GM19328 (cell line): Measurements from ENCODE around the gene DPF3.

Experiments used
- ATAC-seq: cut with Tn5 transposase; IDR thresholded peaks from one replicate; pipeline ENCODE4 v1.9.1; 2021; ENCODE audit warnings: mild to moderate bottlenecking, moderate library complexity; ENCODE audit not compliant: unreplicated experiment

Gene DPF3

GRCh38 chr14:72845196-72845595, 48.7 kb downstream of the DPF3 start:
- no peak for ATAC-seq

GRCh38 chr14:72844524-72844923, 49.4 kb downstream of the DPF3 start:
- no peak for ATAC-seq

DNA sequence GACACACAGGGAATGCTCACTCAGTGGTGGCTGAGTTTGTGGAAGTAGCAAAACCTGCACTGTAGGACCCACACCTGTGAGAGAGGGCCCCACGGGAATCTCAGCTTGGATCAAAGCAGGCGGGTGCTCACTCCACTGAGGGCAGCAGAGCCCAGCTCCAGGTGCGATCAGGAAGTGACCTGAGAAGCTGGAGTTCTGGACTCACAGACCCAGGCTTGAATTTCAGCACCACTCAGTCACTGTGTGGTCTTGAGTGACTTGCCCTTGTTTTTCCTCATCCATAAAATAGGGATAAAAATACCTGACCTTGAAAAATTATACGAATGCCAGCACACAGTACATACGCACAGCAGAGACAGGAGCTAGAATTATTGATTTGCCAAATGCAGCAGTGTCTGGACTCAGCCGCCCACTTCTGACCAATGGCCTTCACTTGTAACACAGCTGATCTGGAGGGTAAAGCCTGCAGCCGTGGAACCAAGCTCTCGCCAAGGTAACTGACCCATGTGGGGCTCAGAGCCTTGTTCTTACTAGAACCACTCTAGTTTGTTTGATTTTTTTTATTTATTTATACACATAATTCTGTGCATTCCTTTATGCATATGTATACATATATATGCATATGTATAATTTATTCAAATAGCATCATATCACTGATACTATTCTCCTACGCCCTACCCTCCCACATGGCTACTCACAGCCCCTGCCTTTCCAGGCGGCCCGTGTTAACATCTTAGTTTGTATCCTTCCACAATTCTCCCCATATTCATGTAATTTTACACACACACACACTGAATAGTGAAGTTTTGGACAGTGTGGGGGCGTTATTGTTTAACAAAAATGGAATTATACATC, 53.9 kb downstream of the DPF3 start:
- no peak for ATAC-seq

DNA sequence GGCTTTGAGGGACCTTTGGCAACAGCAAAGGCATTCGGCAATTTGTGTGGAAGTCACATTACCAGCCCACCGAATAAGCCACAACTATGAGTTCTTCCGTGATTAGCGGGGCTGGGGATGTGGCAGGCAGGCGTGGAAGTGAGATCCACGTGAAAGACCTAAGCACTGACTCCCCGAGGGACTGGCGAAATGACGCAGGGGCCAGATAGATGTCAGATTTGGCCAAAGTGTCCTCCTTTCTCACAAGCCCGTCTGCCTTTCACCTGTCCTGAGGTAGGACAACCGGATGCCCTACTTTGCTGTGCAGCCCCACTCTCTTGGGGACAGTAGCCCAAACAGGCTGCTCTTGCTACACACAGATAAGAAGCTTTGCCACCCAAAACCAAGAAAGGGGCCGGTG, 54.5 kb downstream of the DPF3 start:
- no peak for ATAC-seq

DNA sequence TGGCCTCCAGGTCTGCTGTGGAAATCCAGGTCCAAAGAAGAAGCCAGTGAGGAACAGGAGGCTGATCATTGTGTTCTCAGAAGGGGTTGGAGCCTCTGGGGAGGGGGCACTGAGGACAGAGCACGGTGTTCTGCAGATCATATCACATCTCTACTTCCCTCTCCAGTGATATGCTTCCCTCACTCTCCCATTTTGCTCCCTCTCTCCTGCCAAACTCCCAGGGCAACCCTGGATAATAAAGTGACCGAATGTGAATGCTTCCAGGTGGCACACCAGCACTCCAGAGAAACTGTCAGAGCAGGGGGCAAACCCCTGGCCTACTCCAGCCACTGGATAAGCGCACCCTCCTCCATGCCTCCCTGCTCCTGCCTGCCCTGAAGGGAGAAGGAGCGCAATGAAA, 57.8 kb downstream of the DPF3 start:
- ATAC-seq = no peak

- no peak for ATAC-seq
Measured at GRCh38 chr14:72833174-72833573, 60.7 kb downstream of the DPF3 start.

DNA sequence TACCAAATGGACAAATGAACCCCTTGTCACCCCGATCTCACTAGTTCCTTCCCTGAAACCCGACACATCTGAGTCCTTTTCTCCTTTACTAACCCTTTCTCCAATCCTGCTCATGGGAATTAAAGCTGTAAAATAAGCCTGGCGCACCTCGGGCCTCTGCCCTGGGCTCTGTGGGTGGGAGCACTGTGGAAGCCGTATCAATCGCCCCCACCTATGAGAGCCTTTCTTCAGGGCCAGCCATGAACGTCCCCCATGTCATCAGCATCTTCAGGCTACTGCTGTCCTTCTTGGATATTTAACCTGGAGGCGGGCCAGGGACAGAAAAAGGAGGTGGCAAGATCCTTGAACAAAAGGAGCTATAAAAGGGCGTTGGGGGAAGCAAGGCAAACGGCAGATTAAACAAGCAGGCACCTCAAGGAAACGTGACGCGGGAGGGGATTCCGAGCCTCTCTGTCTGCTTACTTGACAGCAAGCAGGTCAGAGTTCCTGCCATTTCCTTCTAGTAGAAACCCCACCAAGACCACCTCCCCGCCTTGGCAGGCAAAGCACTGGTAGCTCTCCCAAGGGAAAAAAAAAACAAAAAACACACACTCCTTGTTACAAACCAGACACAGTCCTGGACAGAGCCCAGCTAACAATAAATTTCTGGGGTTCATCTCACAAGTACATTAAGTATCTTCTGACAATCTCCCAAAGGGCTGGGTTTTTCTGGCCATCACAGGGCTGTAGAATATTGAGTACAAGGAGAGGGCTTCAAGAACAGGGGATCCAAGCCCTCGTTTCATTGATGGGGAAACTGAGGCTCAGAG, 62.9 kb downstream of the DPF3 start:
- ATAC-seq = no peak

DNA sequence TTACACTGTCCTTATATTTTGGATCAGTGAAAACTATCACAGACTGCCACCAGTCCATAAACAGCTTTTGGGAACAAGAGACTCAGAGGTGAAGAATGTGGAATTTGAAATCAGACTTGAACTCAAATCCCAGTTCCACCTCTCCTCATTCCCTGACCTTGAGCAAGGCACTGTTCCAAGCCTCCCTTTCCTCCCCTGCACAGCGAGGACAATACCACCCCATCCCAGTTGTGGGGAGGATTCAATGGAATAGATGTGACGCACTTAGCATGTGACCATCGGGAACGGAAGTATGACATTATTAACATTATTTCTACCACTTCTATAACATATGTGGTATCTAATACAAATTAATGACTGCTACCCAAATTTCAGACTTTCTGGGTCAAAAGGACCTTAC, 63.5 kb downstream of the DPF3 start:
- no peak for ATAC-seq

- no peak for ATAC-seq
Measured at GRCh38 chr14:72828604-72829003, 65.3 kb downstream of the DPF3 start.

GRCh38 chr14:72826039-72826438, 67.9 kb downstream of the DPF3 start:
- no peak for ATAC-seq

DNA sequence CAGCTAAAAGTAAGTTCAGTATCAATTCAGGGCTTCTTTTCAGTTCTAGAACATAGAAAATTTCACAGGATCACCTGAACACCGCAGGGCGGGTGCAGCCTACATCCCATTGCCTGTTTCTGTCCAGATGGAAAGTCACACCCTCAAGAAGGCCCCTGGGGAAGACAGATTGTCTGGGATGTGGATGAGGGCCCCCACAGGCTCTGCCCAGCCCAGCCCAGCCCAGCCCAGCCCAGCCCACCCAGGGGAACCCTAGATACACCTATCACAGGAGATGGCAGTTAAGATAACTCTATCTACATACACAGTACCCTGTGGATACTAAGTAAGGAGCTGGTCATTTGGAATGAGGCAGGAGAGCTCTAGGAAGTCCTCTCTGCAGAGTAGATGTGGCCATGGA, 68.4 kb downstream of the DPF3 start:
- no peak for ATAC-seq

GRCh38 chr14:72824051-72824450, 69.8 kb downstream of the DPF3 start:
- ATAC-seq = no peak

DNA sequence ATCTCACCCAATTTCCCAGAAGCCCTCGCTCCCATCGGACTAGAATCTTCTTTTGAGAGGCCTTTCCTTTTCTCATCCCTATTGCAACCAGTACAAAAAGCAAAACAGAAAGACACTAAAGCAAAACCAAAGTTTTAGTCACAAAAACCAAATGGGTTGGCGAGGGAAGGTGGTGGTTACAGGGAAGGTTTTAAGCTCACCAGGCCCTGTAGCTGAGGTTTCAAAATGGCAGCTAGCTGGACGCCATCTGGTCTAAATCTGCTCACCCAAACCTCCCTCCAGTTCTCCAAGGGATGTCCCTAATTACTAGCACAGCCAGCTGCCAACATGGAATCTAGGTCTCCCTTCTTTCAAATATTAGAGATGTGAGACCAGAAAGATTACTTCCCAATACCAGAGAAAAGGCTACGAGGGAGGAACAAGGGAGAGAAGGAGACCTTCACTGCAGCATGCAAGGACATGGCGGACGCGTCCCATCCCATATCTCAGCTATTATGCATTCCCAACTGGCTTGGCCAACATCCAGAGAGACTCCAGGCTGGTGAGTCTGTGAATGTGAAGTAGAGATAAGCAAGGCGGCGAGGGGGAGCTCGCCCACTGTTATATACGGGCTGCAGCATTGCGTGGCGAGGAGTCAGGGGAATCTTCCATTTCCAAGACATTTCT, 70.8 kb downstream of the DPF3 start:
- ATAC-seq = no peak

- no peak for ATAC-seq
Measured at GRCh38 chr14:72818998-72819397, 74.9 kb downstream of the DPF3 start.

- no peak for ATAC-seq
Measured at GRCh38 chr14:72816287-72816686, 77.6 kb downstream of the DPF3 start.

DNA sequence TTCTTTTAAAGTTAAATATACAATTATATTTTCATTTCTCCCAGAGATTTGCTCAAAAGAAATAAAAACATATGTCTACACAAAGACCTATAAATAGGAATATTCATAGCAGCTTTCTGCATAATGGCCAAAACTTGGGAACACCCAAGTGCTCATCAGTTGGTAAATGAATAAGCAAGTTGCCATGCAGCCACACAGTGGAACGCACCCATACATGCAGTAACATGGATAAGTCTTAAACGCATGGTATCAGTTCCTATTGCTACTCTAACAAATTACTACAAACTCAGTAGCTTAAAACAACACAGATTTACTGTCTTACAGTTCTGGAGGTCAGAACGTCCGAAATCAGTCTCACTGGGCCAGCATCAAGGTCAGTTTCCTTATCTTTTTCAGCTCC, 78.5 kb downstream of the DPF3 start:
- no peak for ATAC-seq

DNA sequence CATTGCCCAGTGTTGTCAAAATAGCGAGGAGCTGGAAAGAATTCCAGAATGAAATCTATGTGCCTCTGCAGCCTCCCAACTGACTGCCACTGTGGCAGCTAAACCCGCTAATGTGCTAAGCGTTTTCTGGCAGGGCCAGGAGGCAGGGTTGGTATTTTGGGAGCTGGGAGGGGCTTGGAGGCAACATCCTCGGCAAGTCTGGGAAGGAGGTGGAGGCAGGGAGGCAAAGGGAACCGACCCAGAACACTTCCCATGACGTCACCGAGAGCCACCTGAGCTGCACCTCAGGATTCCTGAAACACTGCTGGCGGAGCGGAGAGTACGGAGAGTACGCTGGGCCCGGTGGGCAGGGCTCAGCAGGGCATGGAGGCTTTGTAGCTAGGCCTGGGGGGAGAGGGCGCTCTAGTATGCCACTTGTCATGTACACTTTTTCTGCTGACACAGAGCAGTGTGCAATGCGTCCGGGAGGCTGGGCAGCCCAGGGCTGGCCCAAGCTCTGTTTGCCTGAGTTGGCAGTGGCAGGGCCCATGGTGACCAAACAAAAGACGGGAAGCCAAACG, 81.5 kb downstream of the DPF3 start:
- no peak for ATAC-seq

GRCh38 chr14:72810201-72810600, 83.7 kb downstream of the DPF3 start:
- no peak for ATAC-seq

GRCh38 chr14:72809063-72809462, 84.8 kb downstream of the DPF3 start:
- ATAC-seq = no peak

DNA sequence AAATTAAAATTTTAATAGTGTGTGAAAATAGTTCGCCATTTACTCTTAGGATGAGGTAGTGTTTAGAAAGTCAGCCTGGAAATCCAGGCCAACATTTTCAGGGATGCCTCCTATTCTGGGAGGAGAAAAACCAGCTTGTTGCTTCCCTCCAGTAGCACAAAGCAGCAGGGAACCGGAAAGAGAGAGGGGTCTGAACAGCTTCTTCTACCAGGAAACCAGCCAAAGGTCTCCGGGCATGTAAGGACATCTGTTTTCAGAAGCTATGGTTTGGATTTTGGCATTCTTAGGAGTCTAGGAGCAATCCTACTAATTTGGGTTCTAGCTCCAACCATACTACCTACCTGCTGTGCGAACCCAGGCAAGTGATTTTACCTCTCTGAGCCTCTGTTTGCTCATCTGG, 85.3 kb downstream of the DPF3 start:
- no peak for ATAC-seq

DNA sequence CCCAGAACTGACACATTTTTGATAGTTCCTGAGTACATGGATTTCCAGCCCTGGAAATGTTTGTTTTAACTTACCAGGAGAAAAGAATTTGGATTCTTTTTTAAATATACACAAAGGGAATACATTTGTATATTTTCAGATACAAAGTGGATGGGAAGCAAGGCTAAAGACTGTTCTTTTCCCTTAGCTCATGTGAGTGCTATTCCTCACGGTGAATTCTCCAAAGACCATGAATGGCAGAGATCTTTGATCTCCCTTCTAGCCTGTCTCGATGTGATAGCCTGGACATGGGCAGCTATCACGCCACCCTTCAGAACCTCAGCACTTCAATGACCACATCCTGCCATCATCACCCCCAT, 91.3 kb downstream of the DPF3 start:
- ATAC-seq = no peak
